Astrocyte (in vitro differentiated cells and primary cell): Measurements from ENCODE around the gene ZNF70.

Experiments used
- CTCF ChIP-seq: IDR thresholded peaks from 2 replicates; pipeline ENCODE4 v1.5.1; 2011; ENCODE audit warnings: low read depth, mild to moderate bottlenecking, inconsistent platforms, low read length, moderate library complexity; ENCODE audit not compliant: insufficient read depth
- EZH2 ChIP-seq: IDR thresholded peaks from 2 replicates; pipeline ENCODE4 v1.6.1; 2012; ENCODE audit warnings: mild to moderate bottlenecking, low read length, inconsistent platforms; ENCODE audit not compliant: insufficient read depth

DNA sequence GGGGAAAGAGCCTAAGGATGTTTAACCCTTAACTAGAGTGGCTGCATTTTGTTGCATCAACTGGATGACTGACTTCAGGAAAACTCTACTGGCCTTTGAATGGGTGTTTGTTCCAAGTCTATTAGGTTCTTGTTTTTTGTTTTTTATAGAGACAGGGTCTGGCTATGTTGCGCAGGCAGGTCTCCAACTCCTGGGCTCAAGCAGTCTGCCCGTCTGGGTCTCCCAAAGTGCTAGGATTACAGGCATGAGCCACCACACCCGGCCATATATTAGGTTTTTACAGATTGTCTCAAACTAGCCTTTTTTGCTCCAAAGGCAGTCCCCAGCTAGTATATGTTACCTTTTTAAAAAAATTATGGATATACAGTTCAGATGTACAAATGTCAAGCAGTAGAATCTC, 37.0 kb upstream of the ZNF70 start:
- TF ChIP-seq CTCF (no peak), EZH2 (no peak)
